ENCODE results near the gene SGK2. TPM values are rescaled to one million over a fixed set of nuclear protein-coding genes. Genes with fewer than 3 reads are reported as not detected.
"Not testable (repeated sequence)": the region's sequence is repeated elsewhere in the genome, so short reads cannot be mapped to it uniquely, and the experiment has no call there.

SGK2 gene
- polyA plus RNA-seq, 1 of the 3 experiments (the other 2 are of a cell fraction) = 0.21 TPM

DNA sequence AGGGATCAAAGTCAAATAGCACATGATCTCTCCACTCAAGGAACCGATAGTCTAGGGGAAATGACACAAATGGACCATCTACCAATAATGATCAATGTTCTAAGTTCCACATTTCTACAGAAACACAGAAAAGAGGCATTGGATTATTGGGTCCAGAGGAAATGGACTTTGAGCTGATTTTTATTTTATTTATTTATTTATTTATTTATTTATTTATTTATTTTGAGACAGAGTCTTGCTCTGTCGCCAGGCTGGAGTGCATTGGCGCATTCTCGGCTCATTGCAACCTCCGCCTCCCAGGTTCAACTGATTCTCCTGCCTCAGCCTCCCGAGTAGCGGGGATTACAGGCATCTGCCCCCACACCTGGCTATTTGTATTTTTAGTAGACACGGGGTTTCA, 43.1 kb downstream of the SGK2 start:
- H3K9me2 ChIP-seq; CTCF ChIA-PET; H3F3A ChIP-seq (replicated peaks; ENCODE audit: insufficient read depth); H3K27ac ChIP-seq (ENCODE audit: low read depth in 2 of 2, low read length in 1 of 2); H3K4me3 ChIP-seq (ENCODE audit: low read depth in 2 of 2, low read length in 1 of 2); H4K20me1 ChIP-seq (ENCODE audit: insufficient read depth); H3K79me2 ChIP-seq (ENCODE audit: insufficient read depth); DNase-seq; H3K27me3 ChIP-seq (ENCODE audit: insufficient read depth); H3K4me2 ChIP-seq; H3K4me1 ChIP-seq (ENCODE audit: control insufficient read depth in 1 of 2, insufficient read depth in 2 of 2, low read depth in 1 of 2, low read length in 1 of 2); H3K9ac ChIP-seq; H3K9me3 ChIP-seq; POLR2A ChIA-PET; H2AFZ ChIP-seq (ENCODE audit: low read depth): not testable (repeated sequence)
- H3K36me3 ChIP-seq (replicated peaks in 1 of 2; ENCODE audit: control insufficient read depth in 1 of 2, insufficient read depth in 2 of 2, low read length in 1 of 2) = peaks cover 34 to 41% of the 10 kb centered on the region in 2 experiments
- WGBS (ENCODE audit: low lambda C conversion rate) = 88% methylated on average over 8 of the region's 8 CpGs

DNA sequence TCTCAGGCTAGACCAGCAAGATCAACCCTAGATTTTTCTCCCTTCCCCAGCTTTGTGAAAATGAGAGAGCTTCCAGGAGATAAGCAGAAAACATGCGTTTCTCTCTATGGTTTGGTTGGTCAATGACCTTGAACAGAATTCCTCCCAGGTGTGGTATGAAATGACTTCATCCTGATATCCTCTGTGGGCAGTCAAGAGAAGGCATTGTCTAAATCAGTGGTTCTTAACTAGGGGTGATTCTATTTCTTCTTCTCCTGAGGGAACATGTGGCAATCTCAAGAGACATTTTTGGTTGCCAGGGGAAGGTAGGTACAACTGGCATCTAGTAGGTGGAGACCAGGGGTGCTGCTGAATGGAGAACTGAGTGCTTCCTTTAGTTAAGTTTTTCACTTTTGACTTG, 44.3 kb downstream of the SGK2 start:
- TF ChIP-seq YY1 (IDR thresholded peaks at IDR 0.05; ENCODE audit: low read depth) = no peak
- TF ChIP-seq, protein P1, sequence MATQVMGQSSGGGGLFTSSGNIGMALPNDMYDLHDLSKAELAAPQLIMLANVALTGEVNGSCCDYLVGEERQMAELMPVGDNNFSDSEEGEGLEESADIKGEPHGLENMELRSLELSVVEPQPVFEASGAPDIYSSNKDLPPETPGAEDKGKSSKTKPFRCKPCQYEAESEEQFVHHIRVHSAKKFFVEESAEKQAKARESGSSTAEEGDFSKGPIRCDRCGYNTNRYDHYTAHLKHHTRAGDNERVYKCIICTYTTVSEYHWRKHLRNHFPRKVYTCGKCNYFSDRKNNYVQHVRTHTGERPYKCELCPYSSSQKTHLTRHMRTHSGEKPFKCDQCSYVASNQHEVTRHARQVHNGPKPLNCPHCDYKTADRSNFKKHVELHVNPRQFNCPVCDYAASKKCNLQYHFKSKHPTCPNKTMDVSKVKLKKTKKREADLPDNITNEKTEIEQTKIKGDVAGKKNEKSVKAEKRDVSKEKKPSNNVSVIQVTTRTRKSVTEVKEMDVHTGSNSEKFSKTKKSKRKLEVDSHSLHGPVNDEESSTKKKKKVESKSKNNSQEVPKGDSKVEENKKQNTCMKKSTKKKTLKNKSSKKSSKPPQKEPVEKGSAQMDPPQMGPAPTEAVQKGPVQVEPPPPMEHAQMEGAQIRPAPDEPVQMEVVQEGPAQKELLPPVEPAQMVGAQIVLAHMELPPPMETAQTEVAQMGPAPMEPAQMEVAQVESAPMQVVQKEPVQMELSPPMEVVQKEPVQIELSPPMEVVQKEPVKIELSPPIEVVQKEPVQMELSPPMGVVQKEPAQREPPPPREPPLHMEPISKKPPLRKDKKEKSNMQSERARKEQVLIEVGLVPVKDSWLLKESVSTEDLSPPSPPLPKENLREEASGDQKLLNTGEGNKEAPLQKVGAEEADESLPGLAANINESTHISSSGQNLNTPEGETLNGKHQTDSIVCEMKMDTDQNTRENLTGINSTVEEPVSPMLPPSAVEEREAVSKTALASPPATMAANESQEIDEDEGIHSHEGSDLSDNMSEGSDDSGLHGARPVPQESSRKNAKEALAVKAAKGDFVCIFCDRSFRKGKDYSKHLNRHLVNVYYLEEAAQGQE (IDR thresholded peaks at IDR 0.05; ENCODE audit: low read depth, low read length) = no peak
- TF ChIP-seq JUND (IDR thresholded peaks at IDR 0.05) = no peak
- no peak for TF ChIP-seq GATA2 (CRISPR knock-in tag; IDR thresholded peaks at IDR 0.05)
- TF ChIP-seq MAX (IDR thresholded peaks at IDR 0.05; ENCODE audit: low read depth) = no peak
- TF ChIP-seq EP300 (IDR thresholded peaks at IDR 0.05; ENCODE audit: borderline replicate concordance in 1 of 2, low read depth in 1 of 2, low read length in 1 of 2) = no peak
- TF ChIP-seq MEF2A (IDR thresholded peaks at IDR 0.05; ENCODE audit: borderline replicate concordance, low read depth) = no peak
- no peak for TF ChIP-seq NRF1 (IDR thresholded peaks at IDR 0.05; ENCODE audit: low read depth, low read length)
- TF ChIP-seq IRF3 (IDR thresholded peaks at IDR 0.05; ENCODE audit: low read depth, low read length) = no peak
- no peak for TF ChIP-seq TCF12 (IDR thresholded peaks at IDR 0.05)
- no peak for TF ChIP-seq RFX5 (IDR thresholded peaks at IDR 0.05; ENCODE audit: low read length)
- no peak for TF ChIP-seq RCOR1 (IDR thresholded peaks at IDR 0.05; ENCODE audit: low read length)
- TF ChIP-seq, protein P2, sequence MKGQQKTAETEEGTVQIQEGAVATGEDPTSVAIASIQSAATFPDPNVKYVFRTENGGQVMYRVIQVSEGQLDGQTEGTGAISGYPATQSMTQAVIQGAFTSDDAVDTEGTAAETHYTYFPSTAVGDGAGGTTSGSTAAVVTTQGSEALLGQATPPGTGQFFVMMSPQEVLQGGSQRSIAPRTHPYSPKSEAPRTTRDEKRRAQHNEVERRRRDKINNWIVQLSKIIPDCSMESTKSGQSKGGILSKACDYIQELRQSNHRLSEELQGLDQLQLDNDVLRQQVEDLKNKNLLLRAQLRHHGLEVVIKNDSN (IDR thresholded peaks at IDR 0.05; ENCODE audit: borderline replicate concordance, low read depth) = no peak
- no peak for TF ChIP-seq POLR2AphosphoS5 (IDR thresholded peaks at IDR 0.05; ENCODE audit: low read depth, low read length)
- TF ChIP-seq, protein P3, sequence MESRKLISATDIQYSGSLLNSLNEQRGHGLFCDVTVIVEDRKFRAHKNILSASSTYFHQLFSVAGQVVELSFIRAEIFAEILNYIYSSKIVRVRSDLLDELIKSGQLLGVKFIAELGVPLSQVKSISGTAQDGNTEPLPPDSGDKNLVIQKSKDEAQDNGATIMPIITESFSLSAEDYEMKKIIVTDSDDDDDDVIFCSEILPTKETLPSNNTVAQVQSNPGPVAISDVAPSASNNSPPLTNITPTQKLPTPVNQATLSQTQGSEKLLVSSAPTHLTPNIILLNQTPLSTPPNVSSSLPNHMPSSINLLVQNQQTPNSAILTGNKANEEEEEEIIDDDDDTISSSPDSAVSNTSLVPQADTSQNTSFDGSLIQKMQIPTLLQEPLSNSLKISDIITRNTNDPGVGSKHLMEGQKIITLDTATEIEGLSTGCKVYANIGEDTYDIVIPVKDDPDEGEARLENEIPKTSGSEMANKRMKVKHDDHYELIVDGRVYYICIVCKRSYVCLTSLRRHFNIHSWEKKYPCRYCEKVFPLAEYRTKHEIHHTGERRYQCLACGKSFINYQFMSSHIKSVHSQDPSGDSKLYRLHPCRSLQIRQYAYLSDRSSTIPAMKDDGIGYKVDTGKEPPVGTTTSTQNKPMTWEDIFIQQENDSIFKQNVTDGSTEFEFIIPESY (IDR thresholded peaks at IDR 0.05; ENCODE audit: borderline replicate concordance, low read depth) = no peak
- POLR2A ChIA-PET = no interaction called here
- Histone ChIP-seq H3F3A (replicated peaks; ENCODE audit: insufficient read depth) (no peaks in the 10 kb centered on the region), H3K9me2 (no peaks in the 10 kb centered on the region), H3K4me3 (ENCODE audit: low read depth in 2 of 2, low read length in 1 of 2) (no peak overlapping the region), H3K4me2 (no peak overlapping the region), H4K20me1 (ENCODE audit: insufficient read depth) (no peaks in the 10 kb centered on the region), H3K36me3 (replicated peaks in 1 of 2; ENCODE audit: control insufficient read depth in 1 of 2, insufficient read depth in 2 of 2, low read length in 1 of 2) (peaks cover 24 to 37% of the 10 kb centered on the region in 2 experiments), H2AFZ (ENCODE audit: low read depth) (no peak overlapping the region), H3K27ac (ENCODE audit: low read depth in 2 of 2, low read length in 1 of 2) (no peak overlapping the region), H3K9me3 (no peaks in the 10 kb centered on the region), H3K27me3 (ENCODE audit: insufficient read depth) (no peaks in the 10 kb centered on the region), H3K4me1 (ENCODE audit: control insufficient read depth in 1 of 2, insufficient read depth in 2 of 2, low read depth in 1 of 2, low read length in 1 of 2) (no peaks in the 10 kb centered on the region), H3K9ac (no peak overlapping the region), H3K79me2 (ENCODE audit: insufficient read depth) (no peaks in the 10 kb centered on the region)
- WGBS (ENCODE audit: low lambda C conversion rate) = 80% methylated on average over 1 of the region's 1 CpG
- no peak for DNase-seq
- CTCF ChIA-PET = interaction anchor here (0.8 to 1.7 kb wide), 2 partner anchors 65 to 154 kb away, joined by 4 to 6 read pairs; no protein-coding TSS in a partner anchor
